NCI-H2107 (cell line): ENCODE data around the gene CENPT.
"Not testable (repeated sequence)": the region's sequence is repeated elsewhere in the genome, so short reads cannot be mapped to it uniquely, and the experiment has no call there.

Experiments
- DNase-seq: peaks from one replicate; lab custom pipeline; 2025; lab: John Stamatoyannopoulos, UW

The CENPT gene

DNA sequence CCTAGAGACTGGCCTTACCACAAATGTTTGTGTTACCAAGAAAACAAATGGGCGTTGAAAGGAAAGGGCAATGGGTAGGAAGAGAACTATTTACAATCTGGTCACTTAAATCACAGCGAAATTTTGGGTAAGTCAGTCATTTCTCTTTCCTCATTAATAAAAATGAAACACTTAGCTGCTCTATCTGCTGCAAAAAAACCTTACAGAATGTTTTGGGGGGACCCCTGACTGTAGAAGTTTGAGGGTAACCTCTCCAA lies 1.5 kb downstream of the CENPT start:
- no peak for DNase-seq

DNA sequence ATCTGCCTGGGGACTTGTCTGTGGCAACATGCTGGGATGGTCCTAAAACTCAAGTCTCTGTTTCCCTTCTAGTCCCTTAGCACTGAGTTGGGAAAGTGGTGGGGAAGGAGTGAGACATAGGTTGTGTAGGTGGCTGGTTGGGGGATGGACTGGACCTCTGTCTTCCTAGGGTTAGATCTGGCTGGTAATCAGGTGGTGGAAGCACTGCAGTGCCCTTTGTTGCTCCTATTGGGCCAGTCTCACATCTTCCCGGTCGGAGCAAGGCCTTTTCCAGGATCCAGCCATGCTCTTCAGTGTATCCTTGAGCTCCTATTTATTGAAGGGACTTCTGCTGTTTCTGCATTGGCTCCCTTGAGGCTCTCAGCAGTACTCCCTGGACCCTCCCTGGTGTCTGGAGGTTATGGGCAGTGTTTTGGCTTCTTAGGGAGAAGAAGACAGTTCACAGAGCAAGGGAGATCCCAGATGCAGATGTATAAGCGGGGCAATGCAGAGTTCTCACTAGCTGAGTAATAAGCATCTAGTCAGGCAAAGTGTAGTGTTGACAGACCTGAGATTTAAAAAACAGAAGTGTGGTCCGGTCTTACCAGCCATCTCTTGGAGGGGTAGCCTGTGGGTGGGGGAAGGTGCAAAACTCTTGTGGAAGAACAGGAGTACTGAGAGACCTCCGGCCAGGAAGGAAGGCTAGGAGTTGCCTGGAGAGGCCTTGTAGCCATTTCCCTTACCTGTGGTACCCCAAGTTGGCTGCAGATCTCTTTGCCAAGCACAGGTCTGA lies 2.0 kb downstream of the CENPT start:
- DNase-seq = no peak

DNA sequence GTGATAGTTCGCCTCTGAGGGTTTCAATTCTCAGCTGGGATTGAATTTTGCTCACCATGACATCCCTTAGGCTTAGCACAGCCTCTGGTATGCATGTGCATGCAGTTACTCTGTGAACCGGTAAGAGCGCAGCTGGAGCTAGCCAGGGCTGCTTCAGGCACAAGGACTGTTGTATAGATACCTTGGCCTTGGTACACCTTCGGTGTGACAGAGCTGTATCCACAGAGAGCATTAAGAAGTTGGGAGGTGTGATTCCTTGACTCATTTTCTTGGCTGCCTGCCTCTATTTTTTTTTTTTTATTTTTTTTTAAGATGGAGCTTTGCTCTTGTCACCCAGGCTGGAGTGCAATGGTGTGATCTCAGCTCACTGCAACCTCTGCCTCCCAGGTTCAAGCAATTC lies 3.0 kb downstream of the CENPT start:
- DNase-seq = no peak

DNA sequence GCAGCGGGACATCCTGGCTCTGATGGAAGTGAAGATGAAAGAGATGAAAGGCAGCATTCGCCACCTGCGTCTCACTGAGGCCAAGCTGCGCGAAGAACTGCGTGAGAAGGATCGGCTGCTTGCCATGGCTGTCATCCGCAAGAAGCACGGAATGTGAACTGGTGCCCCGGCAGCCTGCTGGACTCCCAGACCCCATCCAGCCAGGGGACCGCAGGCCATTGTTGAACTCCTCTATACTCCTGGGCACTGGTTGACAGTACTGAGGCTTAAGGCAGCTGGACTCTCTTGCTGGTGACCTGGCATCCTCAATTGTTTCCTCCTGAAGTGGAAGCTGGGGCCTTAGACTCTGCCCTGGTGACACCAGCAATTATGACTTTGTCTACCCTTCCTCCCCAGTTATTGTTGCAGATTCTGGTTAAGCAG lies 4.1 kb downstream of the CENPT start:
- no peak for DNase-seq

DNA sequence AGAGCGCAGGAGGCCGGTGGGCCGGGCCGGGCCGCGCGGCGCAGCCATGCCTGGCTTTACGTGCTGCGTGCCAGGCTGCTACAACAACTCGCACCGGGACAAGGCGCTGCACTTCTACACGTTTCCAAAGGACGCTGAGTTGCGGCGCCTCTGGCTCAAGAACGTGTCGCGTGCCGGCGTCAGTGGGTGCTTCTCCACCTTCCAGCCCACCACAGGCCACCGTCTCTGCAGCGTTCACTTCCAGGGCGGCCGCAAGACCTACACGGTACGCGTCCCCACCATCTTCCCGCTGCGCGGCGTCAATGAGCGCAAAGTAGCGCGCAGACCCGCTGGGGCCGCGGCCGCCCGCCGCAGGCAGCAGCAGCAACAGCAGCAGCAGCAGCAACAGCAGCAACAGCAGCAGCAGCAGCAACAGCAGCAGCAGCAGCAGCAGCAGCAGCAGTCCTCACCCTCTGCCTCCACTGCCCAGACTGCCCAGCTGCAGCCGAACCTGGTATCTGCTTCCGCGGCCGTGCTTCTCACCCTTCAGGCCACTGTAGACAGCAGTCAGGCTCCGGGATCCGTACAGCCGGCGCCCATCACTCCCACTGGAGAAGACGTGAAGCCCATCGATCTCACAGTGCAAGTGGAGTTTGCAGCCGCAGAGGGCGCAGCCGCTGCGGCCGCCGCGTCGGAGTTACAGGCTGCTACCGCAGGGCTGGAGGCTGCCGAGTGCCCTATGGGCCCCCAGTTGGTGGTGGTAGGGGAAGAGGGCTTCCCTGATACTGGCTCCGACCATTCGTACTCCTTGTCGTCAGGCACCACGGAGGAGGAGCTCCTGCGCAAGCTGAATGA lies 4.8 kb downstream of the CENPT start:
- no peak for DNase-seq

DNA sequence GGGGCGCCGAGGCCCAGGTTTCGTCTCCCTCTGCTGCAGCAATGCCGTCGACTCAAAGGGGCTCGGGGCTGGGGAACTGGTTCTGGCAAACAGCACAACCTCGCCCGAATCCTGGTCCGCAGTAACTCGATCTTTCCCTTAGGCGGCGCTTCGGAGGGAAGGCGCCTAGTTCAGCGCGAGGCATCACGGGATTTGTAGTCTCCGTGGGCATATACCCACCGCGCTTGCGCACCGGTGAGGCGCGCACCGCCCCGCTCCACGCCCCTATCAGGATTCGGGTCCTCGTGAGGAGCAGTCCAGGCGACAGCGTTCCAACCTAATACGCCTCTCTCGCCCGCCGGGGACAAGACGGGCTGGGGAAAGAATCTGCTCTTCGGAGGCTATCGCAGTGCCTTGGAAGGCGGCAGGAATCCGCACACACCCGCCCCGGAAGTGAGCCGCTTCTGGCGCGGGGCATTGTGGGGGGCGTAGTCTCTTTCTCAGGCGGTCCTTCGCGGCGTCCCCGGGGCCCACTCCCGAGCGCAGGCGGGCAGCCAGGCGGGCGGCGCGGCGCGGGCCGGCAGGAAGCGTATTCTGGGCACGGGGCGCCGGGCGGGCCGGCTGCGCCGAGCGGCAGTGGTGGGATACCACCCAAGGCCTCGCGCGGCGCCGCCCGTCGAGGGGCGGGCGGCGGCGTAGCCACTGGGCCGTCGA lies 5.5 kb downstream of the CENPT start, which contains the start of gene THAP11:
Gene THAP11 (plus strand): TSS at position 505 of the 693 bp plus-strand sequence. CDS start 235 bp downstream, outside the sequence.
- DNase-seq = peak; percentile 92

DNA sequence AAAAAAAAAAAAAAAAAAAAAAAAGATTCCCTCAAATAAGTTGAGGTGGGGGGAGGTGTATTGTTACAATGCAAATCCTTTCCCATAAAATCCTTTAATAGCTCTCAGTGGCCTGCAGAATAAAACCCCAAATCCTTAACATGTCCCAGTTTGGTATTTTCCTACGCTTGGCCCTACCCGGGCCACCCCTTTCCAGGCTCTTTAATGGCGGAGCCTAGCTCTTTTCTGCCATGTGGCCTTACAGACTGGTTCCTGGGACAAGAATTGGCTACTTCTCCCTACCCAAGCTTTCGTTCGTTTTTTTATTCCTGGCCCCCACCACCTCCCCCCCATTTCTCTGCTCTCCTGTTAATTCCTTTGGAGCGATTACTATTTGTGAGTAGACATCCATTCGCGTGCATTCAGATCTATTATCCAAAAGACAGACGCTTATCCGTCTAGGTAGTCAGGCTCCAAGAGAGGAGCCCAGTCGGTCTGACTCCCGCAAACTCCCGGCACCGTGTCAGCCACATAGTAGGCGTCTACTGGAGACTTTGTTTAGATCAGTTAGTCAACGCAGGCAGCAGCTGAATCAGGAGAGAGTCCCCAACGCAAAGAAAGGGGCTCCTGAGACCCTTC lies 6.2 kb downstream of the CENPT start:
- DNase-seq = no peak

DNA sequence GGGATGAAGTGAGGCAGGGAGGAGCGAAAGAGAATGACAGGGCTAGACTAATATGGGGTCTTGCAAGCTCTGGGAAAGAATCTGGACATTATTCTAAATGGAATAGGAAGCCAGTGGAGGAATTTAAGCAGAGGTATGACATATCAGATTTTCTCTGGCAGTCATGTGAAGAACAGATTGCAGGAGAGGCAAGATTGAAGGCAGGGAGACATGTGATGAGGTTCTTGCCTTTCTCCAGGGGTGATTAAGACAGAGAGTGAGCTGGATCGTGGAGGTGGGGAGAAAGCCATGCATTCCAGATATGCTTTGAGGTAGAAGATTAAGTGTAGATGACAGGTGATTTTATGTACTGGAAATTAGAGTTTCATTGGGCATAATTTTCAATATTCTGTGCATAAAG lies 9.7 kb downstream of the CENPT start:
- DNase-seq = no peak

DNA sequence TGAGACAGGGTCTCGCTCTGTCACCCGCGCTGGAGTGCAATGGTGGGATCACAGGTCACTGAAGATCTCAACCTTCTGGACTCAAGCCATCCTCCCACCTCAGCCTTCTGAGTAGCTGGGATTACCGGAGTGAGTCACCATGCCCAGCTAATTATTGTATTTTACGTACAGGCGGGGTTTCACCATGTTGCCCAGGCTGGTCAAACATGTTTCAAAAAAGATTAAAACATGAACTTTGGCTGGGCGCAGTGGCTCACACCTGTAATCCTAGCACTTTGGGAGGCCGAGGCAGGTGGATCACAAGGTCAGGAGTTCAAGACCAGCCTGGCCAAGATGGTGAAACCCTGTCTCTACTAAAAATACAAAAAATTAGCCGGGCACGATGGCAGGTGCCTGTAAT lies 10.3 kb downstream of the CENPT start:
- DNase-seq = not testable (repeated sequence)

DNA sequence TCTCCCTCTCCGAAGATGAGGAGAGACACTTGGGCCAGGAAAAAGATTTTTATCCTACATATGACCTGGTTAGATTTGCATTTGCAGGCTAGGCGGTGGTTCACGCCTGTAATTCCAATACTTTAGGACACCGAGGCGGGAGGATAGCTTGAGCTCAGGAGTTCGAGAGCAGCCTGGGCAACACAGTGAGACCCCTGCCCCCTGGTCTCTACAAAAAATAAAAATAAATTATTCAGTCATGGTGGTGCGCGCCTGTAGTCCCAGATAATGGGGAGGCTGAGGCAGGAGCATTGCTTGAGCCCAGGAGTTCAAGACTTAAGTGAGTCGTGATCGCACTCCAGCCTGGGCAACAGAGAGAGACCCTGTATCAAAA lies 13.3 kb downstream of the CENPT start:
- DNase-seq = no peak

DNA sequence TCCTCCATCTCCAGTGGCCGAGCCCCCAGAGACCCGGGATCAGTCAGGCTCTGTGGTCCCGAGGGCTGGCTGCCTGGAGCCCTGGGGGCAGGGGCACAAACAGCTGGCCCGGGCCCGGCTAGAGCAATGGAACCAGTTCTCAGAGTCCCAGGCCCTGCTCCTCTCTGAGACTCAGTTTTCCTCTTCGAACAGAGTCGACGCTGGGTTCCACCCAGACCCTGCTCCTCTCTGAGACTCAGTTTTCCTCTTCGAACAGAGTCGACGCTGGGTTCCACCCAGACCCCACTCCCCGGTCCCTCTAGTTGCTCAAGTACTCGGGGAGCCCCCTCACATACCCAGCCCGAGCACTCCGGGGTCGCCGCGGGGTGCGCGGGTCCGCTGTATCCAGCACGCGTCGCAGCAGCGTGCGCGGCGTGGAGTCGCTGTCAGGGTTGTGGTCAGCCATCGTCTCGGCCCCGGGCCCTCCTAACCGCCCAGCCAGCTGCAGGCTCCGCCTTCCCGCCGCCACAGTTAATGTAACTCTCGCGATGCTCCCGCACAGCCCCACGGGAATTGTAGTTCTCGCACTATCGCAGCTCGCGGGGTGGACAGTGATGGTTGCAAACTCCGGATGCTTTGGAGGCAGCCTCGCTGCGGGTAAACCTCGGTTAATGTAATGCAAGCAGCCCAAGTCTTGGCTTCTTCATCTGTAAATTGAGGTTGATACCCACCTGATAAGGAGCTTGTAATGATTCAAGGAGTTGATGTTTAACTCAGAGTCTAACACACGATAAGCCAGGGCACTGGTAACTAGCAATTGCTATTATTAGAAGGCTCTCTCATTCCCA lies 13.9 kb downstream of the CENPT start:
- DNase-seq = peak; percentile 77

DNA sequence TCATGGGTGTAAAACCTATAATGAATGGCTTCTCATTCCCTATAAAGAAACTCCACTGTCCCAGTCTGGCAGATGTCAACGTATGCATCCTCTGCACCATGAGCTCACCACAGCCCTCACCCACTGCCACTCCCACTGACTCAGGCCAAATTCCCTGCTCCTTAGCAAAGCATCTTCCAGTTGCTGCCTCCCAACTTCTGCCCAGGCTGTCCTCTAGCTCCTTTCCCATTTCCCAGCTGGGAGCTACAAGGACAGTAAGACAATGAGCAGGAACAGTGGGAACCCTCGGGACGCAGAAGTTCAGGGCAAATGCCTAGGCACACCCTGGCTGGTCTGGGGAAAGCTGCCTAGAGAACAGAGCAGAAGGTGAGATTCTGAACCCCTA lies 14.5 kb downstream of the CENPT start:
- DNase-seq = no peak

DNA sequence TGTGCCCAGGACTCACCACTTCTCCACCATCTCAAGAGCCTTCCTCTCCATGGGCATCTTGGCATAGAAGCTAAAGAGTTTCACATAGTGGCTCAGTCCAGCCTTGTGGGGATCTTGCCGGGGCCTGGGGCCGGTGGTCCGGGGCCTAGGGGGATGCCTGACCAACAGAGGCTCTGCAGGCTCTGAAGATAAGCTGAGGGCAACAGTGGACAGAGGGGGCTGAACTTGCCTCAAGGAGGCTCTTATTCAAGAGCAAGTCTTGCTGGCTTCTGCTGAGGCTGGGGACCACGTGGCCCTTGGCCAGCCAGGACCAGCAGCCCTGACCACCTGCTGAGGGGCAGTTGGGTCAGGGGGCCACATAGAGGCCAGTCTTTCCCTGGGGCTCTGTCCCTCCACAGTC lies 18.8 kb downstream of the CENPT start:
- no peak for DNase-seq

DNA sequence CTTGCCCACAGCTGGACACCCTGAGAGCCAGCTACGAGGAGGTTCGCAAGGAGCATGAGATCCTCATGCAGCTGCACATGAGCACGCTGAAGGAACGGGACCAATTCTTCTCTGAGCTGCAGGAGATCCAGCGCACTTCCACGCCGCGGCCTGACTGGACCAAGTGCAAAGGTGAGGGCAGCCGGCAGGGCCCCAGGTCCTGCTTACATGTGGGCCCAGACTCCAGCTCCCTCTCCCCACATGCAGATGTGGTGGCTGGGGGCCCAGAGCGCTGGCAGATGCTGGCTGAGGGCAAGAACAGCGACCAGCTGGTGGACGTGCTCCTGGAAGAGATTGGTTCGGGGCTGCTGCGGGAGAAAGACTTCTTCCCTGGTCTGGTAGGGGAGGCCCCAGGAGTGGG lies 21.6 kb downstream of the CENPT start:
- no peak for DNase-seq

DNA sequence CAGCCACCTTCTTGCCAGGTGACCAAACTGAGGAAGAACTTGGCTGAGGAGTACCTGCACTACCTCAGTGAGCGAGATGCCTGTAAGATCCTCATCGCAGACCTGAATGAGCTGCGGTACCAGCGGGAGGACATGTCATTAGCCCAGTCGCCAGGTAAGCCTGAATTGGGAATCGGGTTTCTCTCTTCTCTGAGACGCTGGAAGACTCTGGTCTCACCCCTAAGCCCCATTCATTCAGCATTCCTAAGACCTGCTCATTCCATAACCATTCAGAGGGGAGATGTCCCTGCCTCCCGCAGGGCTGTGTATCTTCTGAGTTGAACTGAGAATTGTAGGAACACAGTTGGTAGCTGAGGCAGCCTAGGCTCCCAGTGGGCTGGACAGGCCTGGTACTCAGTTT lies 22.4 kb downstream of the CENPT start:
- DNase-seq = no peak

DNA sequence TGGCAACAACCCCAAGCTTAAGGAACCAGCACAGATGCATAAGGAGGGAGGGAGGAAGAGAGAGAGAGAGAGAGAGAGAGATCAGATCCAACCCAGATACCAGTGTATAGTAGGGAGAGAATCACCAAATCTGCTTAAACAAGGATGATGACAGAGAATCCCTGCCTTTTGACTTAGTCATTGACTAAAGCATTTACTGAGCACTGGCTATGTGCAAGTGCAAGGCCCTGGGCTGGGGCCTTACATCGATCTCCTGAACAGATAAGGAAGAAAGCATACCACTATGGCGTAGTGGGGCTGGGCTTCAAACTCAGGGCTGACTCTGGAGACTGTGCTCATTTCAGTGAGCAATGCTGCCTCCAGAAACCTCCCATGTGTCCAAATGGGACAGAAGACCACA lies 25.0 kb downstream of the CENPT start:
- no peak for DNase-seq

DNA sequence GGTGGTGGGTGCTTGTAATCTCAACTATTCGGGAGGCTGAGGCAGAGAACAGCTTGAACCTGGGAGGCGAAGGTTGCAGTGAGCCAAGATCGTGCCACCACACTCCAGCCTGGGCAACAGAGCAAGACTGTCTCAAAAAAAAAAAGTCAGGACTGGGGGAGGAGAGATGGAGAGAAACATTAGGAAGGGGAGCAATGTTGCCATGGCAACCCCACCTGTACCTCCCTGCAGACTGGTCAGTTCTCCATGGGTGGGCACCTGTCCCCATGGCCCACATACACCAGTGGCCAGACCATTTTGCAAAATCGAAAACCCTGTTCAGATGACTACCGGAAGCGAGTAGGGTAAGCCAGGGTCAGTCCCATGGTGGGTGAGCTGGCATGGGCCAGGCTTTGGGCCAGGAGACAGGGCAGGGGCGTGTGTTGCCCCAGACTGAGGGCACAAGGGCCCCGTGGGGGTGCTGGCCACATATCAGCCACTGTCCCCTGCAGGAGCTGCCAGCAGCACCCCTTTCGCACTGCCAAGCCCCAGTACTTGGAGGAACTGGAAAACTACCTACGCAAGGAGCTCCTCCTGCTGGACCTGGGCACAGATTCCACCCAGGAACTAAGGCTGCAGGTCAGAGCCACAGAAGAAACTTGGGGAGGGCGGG lies 26.8 kb downstream of the CENPT start:
- DNase-seq = no peak

DNA sequence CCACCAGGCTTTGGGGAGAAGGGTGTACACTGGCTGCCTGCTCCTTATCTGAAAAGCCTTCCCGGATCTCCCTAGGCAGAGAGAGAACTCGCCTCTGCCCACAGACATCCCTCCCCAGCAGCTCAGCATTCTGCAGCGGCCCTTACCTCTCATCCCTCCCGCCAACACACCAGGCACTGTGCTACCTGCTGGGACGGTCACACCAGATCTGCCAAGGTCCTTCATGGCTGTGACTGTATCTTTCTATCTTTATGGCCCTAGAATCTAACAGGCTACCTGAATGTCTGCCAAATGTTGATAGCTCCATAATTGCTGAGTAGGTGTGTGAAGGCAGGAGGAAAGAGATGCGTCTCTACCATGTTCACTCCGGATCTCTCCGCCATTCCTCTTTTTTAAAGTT lies 32.9 kb downstream of the CENPT start:
- DNase-seq = no peak

DNA sequence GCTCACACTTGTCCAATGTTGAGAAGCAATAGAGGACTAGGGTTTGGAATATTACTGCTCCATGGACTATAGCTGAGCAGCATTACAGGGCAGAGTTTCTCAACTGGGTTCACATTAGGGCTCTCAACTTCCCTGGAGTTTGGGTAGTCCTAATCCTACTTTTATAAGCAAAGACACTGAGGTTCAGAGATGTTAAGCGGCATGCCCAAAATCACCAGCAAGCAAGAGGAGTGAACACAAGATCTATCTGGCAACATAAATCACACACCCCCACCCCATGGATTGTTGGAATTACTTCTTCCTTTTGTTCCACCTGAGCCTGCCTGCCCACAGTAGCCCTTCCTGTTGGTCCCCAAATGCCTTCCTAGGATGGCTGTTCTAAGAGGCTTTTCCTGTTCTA lies 35.6 kb downstream of the CENPT start:
- DNase-seq = no peak

DNA sequence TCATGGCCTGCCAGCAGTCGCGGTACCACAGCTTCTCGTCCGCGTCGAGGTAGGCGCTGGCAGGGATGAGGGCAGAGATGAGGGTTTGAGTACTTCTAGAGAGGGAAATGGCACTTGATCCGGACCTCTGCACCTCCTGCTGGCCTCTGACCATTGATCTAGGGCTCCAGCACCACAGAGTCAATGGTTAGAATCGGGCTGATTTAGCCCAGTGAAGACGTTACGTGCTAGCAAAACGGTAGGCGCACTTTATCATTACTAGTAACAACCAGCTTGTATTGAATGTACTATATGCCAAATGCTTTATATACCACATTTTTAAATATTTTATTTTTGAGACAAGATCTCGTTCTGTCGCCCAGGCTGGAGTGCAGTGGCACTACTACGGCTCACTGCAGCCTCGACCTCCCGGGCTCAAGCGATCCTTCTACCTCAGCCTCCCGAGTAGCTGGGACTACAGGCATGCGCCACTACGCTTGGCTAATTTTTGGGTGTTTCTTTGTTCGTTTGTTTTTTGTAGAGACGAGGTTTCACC lies 40.3 kb downstream of the CENPT start:
- no peak for DNase-seq
